SHP77 treated with DMSO at 0.1 percent for 48 hours (cell line): Measurements from ENCODE around the gene SMAD3.

Experiments
- DNase-seq: peaks from one replicate; lab custom pipeline; 2025; lab: John Stamatoyannopoulos, UW

The SMAD3 gene

GRCh38 chr15:67242708-67243111, 177.3 kb downstream of the SMAD3 start:
- DNase-seq: no peak
